Immature natural killer cell (primary cell): ENCODE results near the gene NCOA5. TPM values are rescaled to one million over a fixed set of nuclear protein-coding genes. Genes with fewer than 3 reads are reported as not detected.
"Not testable (repeated sequence)": the region's sequence is repeated elsewhere in the genome, so short reads cannot be mapped to it uniquely, and the experiment has no call there.

Experiments used
- DNase-seq, 3 donors: peaks; one replicate each; pipeline ENCODE4 v3.0.0; 2022; ENCODE audit warnings: mixed read lengths in 1 of 3
- H3K27ac Mint-ChIP-seq, 6 donors: one replicate each; pipeline ENCODE4 v1.8.0; 2020; ENCODE audit warnings: mixed read lengths in 6 of 6, mild to moderate bottlenecking in 5 of 6, inconsistent platforms in 4 of 6, moderate library complexity in 3 of 6
- H3K27me3 Mint-ChIP-seq, 3 donors: one replicate each; pipeline ENCODE4 v1.8.0; 2020 to 2021; ENCODE audit warnings: low read depth in 3 of 3, mild to moderate bottlenecking in 3 of 3, mixed read lengths in 3 of 3, moderate library complexity in 3 of 3, inconsistent platforms in 1 of 3
- H3K36me3 Mint-ChIP-seq, 3 donors: one replicate each; pipeline ENCODE4 v1.8.0; 2020; ENCODE audit warnings: mixed read lengths in 3 of 3, inconsistent platforms in 2 of 3, mild to moderate bottlenecking in 2 of 3
- H3K4me1 Mint-ChIP-seq, 2 donors: one replicate each; pipeline ENCODE4 v1.8.0; 2020; ENCODE audit warnings: inconsistent platforms in 2 of 2, mild to moderate bottlenecking in 2 of 2, mixed read lengths in 2 of 2, moderate library complexity in 1 of 2
- H3K4me3 Mint-ChIP-seq, 5 donors: one replicate each; pipeline ENCODE4 v1.8.0; 2020; ENCODE audit warnings: mild to moderate bottlenecking in 5 of 5, mixed read lengths in 5 of 5, inconsistent platforms in 3 of 5, moderate library complexity in 3 of 5
- H3K9me3 Mint-ChIP-seq, 6 donors: one replicate each; pipeline ENCODE4 v1.8.0; 2020; ENCODE audit warnings: mild to moderate bottlenecking in 6 of 6, mixed read lengths in 6 of 6, inconsistent platforms in 4 of 6, moderate library complexity in 3 of 6
- polyA plus RNA-seq, 3 donors: library from polyadenylated mRNA; unstranded; fragments of 300-500 nt; fragmentation: Illumina TruSeq; gene quantifications; one replicate each; pipeline ENCODE4 v1.2.3, GENCODE V29; 2021

Gene NCOA5
- polyA plus RNA-seq, 3 donors from 2014 or later, result 12.9 to 30.7 (median 14.0) TPM

- H3K27ac Mint-ChIP-seq, result no peak overlapping the region
- H3K4me3 Mint-ChIP-seq, result no peak overlapping the region
- no peaks in the 10 kb centered on the region for H3K9me3 Mint-ChIP-seq
- peaks cover 4 to 9% (median 8%) of the 10 kb centered on the region in 3 donors for H3K27me3 Mint-ChIP-seq
- H3K4me1 Mint-ChIP-seq, result peaks cover 11 to 18% of the 10 kb centered on the region in 2 donors
- DNase-seq, result no peak
- H3K36me3 Mint-ChIP-seq, result no peaks in the 10 kb centered on the region
Measured at GRCh38 chr20:46093531-46093930, 3.8 kb upstream of the NCOA5 start.

GRCh38 chr20:46091622-46092535 is 2.1 kb upstream of the NCOA5 start:
- H3K36me3 Mint-ChIP-seq, H3K27me3 Mint-ChIP-seq, H3K27ac Mint-ChIP-seq, H3K9me3 Mint-ChIP-seq, DNase-seq, H3K4me3 Mint-ChIP-seq: not testable (repeated sequence)
- H3K4me1 Mint-ChIP-seq, result peaks cover 28 to 34% of the 10 kb centered on the region in 2 donors

- peak overlapping the region; percentile 65 to 96 (median 90) for H3K27ac Mint-ChIP-seq
- peaks cover 49 to 62% of the 10 kb centered on the region in 2 donors for H3K4me1 Mint-ChIP-seq
- H3K36me3 Mint-ChIP-seq, result no peaks in the 10 kb centered on the region
- no peaks in the 10 kb centered on the region for H3K9me3 Mint-ChIP-seq
- peak overlapping the region; percentile 83 to 91 (median 88) for H3K4me3 Mint-ChIP-seq
- peak; percentile 69 to 71 (median 71) for DNase-seq
- H3K27me3 Mint-ChIP-seq, result peaks cover 4 to 8% (median 6%) of the 10 kb centered on the region in 3 donors
Measured at GRCh38 chr20:46089167-46089416, 670 bp downstream of the NCOA5 start.

GRCh38 chr20:46088409-46089166 is 1.2 kb downstream of the NCOA5 start:
- Mint-ChIP-seq H3K36me3 (no peaks in the 10 kb centered on the region), H3K4me1 (peaks cover 54 to 67% of the 10 kb centered on the region in 2 donors), H3K27me3 (peaks cover 4 to 8% (median 6%) of the 10 kb centered on the region in 3 donors), H3K9me3 (no peaks in the 10 kb centered on the region), H3K4me3 (peak overlapping the region; percentile 83 to 91 (median 88)), H3K27ac (peak overlapping the region; percentile 65 to 96 (median 90))
- no peak for DNase-seq

GRCh38 chr20:46087161-46087560 is 2.6 kb downstream of the NCOA5 start:
- Mint-ChIP-seq H3K4me1 (peaks cover 66 to 81% of the 10 kb centered on the region in 2 donors), H3K9me3 (no peaks in the 10 kb centered on the region), H3K36me3 (no peaks in the 10 kb centered on the region), H3K27ac (peak overlapping the region in 1 of 6 donors; percentile 45), H3K27me3 (peaks cover 4 to 6% (median 6%) of the 10 kb centered on the region in 3 donors), H3K4me3 (peak overlapping the region in 4 of 5 donors; percentile 2 to 33 (median 24))
- DNase-seq, result no peak

GRCh38 chr20:46085179-46085851 is 4.4 kb downstream of the NCOA5 start:
- no peak overlapping the region for H3K4me3 Mint-ChIP-seq
- DNase-seq, result no peak
- H3K9me3 Mint-ChIP-seq, result no peaks in the 10 kb centered on the region
- peaks cover 70 to 93% of the 10 kb centered on the region in 2 donors for H3K4me1 Mint-ChIP-seq
- peaks cover 4 to 6% (median 4%) of the 10 kb centered on the region in 3 donors for H3K27me3 Mint-ChIP-seq
- no peaks in the 10 kb centered on the region for H3K36me3 Mint-ChIP-seq
- H3K27ac Mint-ChIP-seq, result peak overlapping the region in 1 of 6 donors; percentile 29

GRCh38 chr20:46084805-46085178 is 5.0 kb downstream of the NCOA5 start:
- H3K4me1 Mint-ChIP-seq, result peaks cover 65 to 93% of the 10 kb centered on the region in 2 donors
- peaks cover under 1 to 3% (median 1%) of the 10 kb centered on the region in 3 donors for H3K27me3 Mint-ChIP-seq
- DNase-seq, result no peak
- no peak overlapping the region for H3K4me3 Mint-ChIP-seq
- no peaks in the 10 kb centered on the region for H3K36me3 Mint-ChIP-seq
- no peak overlapping the region for H3K27ac Mint-ChIP-seq
- no peaks in the 10 kb centered on the region for H3K9me3 Mint-ChIP-seq

GRCh38 chr20:46083531-46084061 is 6.2 kb downstream of the NCOA5 start:
- DNase-seq, result no peak
- Mint-ChIP-seq H3K4me3 (no peak overlapping the region), H3K27me3 (no peaks in the 10 kb centered on the region), H3K27ac (no peak overlapping the region), H3K9me3 (no peaks in the 10 kb centered on the region), H3K4me1 (peaks cover 63 to 95% of the 10 kb centered on the region in 2 donors), H3K36me3 (peaks cover 0 to 4% (median 4%) of the 10 kb centered on the region in 3 donors)

- no peak overlapping the region for H3K4me3 Mint-ChIP-seq
- no peaks in the 10 kb centered on the region for H3K27me3 Mint-ChIP-seq
- no peak for DNase-seq
- peaks cover 58 to 95% of the 10 kb centered on the region in 2 donors for H3K4me1 Mint-ChIP-seq
- H3K36me3 Mint-ChIP-seq, result peaks cover 0 to 9% (median 4%) of the 10 kb centered on the region in 3 donors
- H3K27ac Mint-ChIP-seq, result no peak overlapping the region
- H3K9me3 Mint-ChIP-seq, result no peaks in the 10 kb centered on the region
Measured at GRCh38 chr20:46083101-46083500, 6.7 kb downstream of the NCOA5 start.

GRCh38 chr20:46081074-46081473 is 8.7 kb downstream of the NCOA5 start:
- Mint-ChIP-seq H3K4me3 (no peak overlapping the region), H3K27me3 (no peaks in the 10 kb centered on the region), H3K9me3 (no peaks in the 10 kb centered on the region), H3K36me3 (peaks cover 0 to 12% (median 4%) of the 10 kb centered on the region in 3 donors), H3K4me1 (peaks cover 39 to 83% of the 10 kb centered on the region in 2 donors), H3K27ac (no peak overlapping the region)
- DNase-seq, result no peak

GRCh38 chr20:46078954-46079353 is 10.8 kb downstream of the NCOA5 start:
- Mint-ChIP-seq H3K4me3 (no peak overlapping the region), H3K27me3 (no peaks in the 10 kb centered on the region), H3K9me3 (no peaks in the 10 kb centered on the region), H3K36me3 (peaks cover 0 to 20% (median 4%) of the 10 kb centered on the region in 3 donors), H3K27ac (no peak overlapping the region), H3K4me1 (peaks cover 23 to 70% of the 10 kb centered on the region in 2 donors)
- DNase-seq, result no peak

- peaks cover 12 to 59% of the 10 kb centered on the region in 2 donors for H3K4me1 Mint-ChIP-seq
- no peak for DNase-seq
- no peak overlapping the region for H3K4me3 Mint-ChIP-seq
- H3K9me3 Mint-ChIP-seq, result no peaks in the 10 kb centered on the region
- H3K36me3 Mint-ChIP-seq, result peaks cover 0 to 20% (median 4%) of the 10 kb centered on the region in 3 donors
- H3K27me3 Mint-ChIP-seq, result no peaks in the 10 kb centered on the region
- H3K27ac Mint-ChIP-seq, result no peak overlapping the region
Measured at GRCh38 chr20:46077642-46078305, 12.0 kb downstream of the NCOA5 start.

GRCh38 chr20:46076806-46077205 is 13.0 kb downstream of the NCOA5 start:
- no peak overlapping the region for H3K4me3 Mint-ChIP-seq
- no peaks in the 10 kb centered on the region for H3K9me3 Mint-ChIP-seq
- H3K27ac Mint-ChIP-seq, result no peak overlapping the region
- H3K36me3 Mint-ChIP-seq, result peaks cover 0 to 20% (median 4%) of the 10 kb centered on the region in 3 donors
- no peak for DNase-seq
- peaks cover 6 to 49% of the 10 kb centered on the region in 2 donors for H3K4me1 Mint-ChIP-seq
- H3K27me3 Mint-ChIP-seq, result no peaks in the 10 kb centered on the region
